ENCODE data around the gene PPIE.
"Not testable (repeated sequence)": the region's sequence is repeated elsewhere in the genome, so short reads cannot be mapped to it uniquely, and the experiment has no call there.

The PPIE gene

GRCh38 chr1:39760074-39761008 is 21.7 kb downstream of the PPIE start:
- DNase-seq: no peak

GRCh38 chr1:39761016-39761415 is 22.3 kb downstream of the PPIE start:
- no peak for DNase-seq

GRCh38 chr1:39761557-39762260 is 23.0 kb downstream of the PPIE start:
- no peak for DNase-seq

- no peak for DNase-seq
Measured at GRCh38 chr1:39762550-39763540, 24.2 kb downstream of the PPIE start.

- not testable (repeated sequence) for DNase-seq
Measured at GRCh38 chr1:39763619-39764374, 25.1 kb downstream of the PPIE start.

GRCh38 chr1:39764512-39764911 is 25.8 kb downstream of the PPIE start:
- DNase-seq: not testable (repeated sequence)

- DNase-seq: not testable (repeated sequence)
Measured at GRCh38 chr1:39766466-39766865, 27.8 kb downstream of the PPIE start.

GRCh38 chr1:39769502-39769901 is 30.8 kb downstream of the PPIE start:
- not testable (repeated sequence) for DNase-seq

- not testable (repeated sequence) for DNase-seq
Measured at GRCh38 chr1:39770100-39771021, 31.7 kb downstream of the PPIE start.

- DNase-seq: not testable (repeated sequence)
Measured at GRCh38 chr1:39771022-39771532, 32.4 kb downstream of the PPIE start, which contains the start of gene OXCT2. TSS of gene OXCT2 (minus strand) at chr1:39771348. CDS start at chr1:39771255, 93 bp downstream.

GRCh38 chr1:39773369-39773979 is 34.8 kb downstream of the PPIE start:
- not testable (repeated sequence) for DNase-seq

GRCh38 chr1:39775141-39775540 is 36.5 kb downstream of the PPIE start:
- DNase-seq: not testable (repeated sequence)

- not testable (repeated sequence) for DNase-seq
Measured at GRCh38 chr1:39775676-39776399, 37.2 kb downstream of the PPIE start.

- no peak for DNase-seq
Measured at GRCh38 chr1:39776400-39776713, 37.7 kb downstream of the PPIE start.

- no peak for DNase-seq
Measured at GRCh38 chr1:39776886-39777285, 38.2 kb downstream of the PPIE start.

- no peak for DNase-seq
Measured at GRCh38 chr1:39777306-39777705, 38.6 kb downstream of the PPIE start.

GRCh38 chr1:39777896-39778295 is 39.2 kb downstream of the PPIE start:
- DNase-seq: not testable (repeated sequence)

GRCh38 chr1:39778463-39779099 is 39.9 kb downstream of the PPIE start:
- DNase-seq: not testable (repeated sequence)

GRCh38 chr1:39779137-39779536 is 40.5 kb downstream of the PPIE start:
- no peak for DNase-seq
